Right atrium auricular region (tissue), 2 donors: ENCODE results near the gene HELB. TPM values are rescaled to one million over a fixed set of nuclear protein-coding genes. Genes with fewer than 3 reads are reported as not detected.

ENCODE experiments used
- DNase-seq: peaks from one replicate; pipeline ENCODE4 v3.0.0-alpha.2; 2019; ENCODE audit warnings: low spot score
- H3K27ac ChIP-seq, 2 donors: fragments of 200-600 bp; sonication (generic); 1 replicate in 1 of 2; 2 replicates in 1 of 2; pipeline ENCODE4 v1.5.1; 2016 to 2019
- H3K27me3 ChIP-seq, 2 donors: fragments of 200-600 bp; sonication (generic); one replicate each; pipeline versions ENCODE4 v1.5.1 to v1.6.0; 2017 to 2019
- H3K36me3 ChIP-seq: fragments of 200-600 bp; sonication (generic); one replicate; pipeline ENCODE4 v1.5.1; 2016
- H3K4me1 ChIP-seq, 2 donors: fragments of 200-600 bp; sonication (generic); one replicate each; pipeline versions ENCODE4 v1.5.1 to v1.6.0; 2017 to 2019
- H3K4me3 ChIP-seq, 2 donors: fragments of 200-600 bp; sonication (generic); 1 replicate in 1 of 2; 2 replicates in 1 of 2; pipeline ENCODE4 v1.5.1; 2017 to 2019; ENCODE audit warnings: mild to moderate bottlenecking in 1 of 2, moderate library complexity in 1 of 2
- H3K9me3 ChIP-seq, 2 donors: fragments of 200-600 bp; sonication (generic); one replicate each; pipeline ENCODE4 v1.5.1; 2019
- total RNA-seq, 2 donors: library from RNA; depleted of rRNA; stranded (reverse); fragments of >200 nt; gene quantifications; one replicate each; pipeline ENCODE4 v1.1.0, GENCODE V29; 2016
- TF ChIP-seq, protein P1 (sequence below), 2 donors: fragments of 200-600 bp; sonication (generic); IDR thresholded peaks; one replicate each; pipeline ENCODE4 v1.5.1; 2019; ENCODE audit warnings: antibody characterized with exemption in 2 of 2

Gene HELB
- total RNA-seq, 2 donors from 2014 or later = 0.86 to 0.93 TPM

GRCh38 chr12:66380769-66381535 lies 78.7 kb downstream of the HELB start:
- Histone ChIP-seq H3K9me3 (no peaks in the 10 kb centered on the region), H3K4me1 (no peaks in the 10 kb centered on the region), H3K27me3 (no peaks in the 10 kb centered on the region), H3K27ac (no peak overlapping the region), H3K36me3 (no peaks in the 10 kb centered on the region), H3K4me3 (no peak overlapping the region)
- DNase-seq = no peak
- TF ChIP-seq, protein P1, sequence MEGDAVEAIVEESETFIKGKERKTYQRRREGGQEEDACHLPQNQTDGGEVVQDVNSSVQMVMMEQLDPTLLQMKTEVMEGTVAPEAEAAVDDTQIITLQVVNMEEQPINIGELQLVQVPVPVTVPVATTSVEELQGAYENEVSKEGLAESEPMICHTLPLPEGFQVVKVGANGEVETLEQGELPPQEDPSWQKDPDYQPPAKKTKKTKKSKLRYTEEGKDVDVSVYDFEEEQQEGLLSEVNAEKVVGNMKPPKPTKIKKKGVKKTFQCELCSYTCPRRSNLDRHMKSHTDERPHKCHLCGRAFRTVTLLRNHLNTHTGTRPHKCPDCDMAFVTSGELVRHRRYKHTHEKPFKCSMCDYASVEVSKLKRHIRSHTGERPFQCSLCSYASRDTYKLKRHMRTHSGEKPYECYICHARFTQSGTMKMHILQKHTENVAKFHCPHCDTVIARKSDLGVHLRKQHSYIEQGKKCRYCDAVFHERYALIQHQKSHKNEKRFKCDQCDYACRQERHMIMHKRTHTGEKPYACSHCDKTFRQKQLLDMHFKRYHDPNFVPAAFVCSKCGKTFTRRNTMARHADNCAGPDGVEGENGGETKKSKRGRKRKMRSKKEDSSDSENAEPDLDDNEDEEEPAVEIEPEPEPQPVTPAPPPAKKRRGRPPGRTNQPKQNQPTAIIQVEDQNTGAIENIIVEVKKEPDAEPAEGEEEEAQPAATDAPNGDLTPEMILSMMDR (IDR thresholded peaks at IDR 0.05) = no peak

GRCh38 chr12:66387117-66387516 lies 84.8 kb downstream of the HELB start:
- Histone ChIP-seq H3K4me1 (no peaks in the 10 kb centered on the region), H3K27ac (no peak overlapping the region), H3K9me3 (no peaks in the 10 kb centered on the region), H3K27me3 (no peaks in the 10 kb centered on the region), H3K36me3 (no peaks in the 10 kb centered on the region), H3K4me3 (no peak overlapping the region)
- no peak for DNase-seq
- TF ChIP-seq, protein P1 (IDR thresholded peaks at IDR 0.05) = no peak

Other genes starting within 250 kb of the HELB start
- 10 to 100 TPM in 1 of 2 donors, 1 to 10 TPM in 1; 7.0 to 10.1 TPM for gene LLPH, start 171.7 kb upstream of the HELB start, total RNA-seq
- gene TMBIM4, start 132.5 kb upstream of the HELB start, total RNA-seq = 100 to 1,000 TPM; 107 to 139 TPM
- 10 to 100 TPM; 12.3 to 15.8 TPM for gene IRAK3, start 113.3 kb upstream of the HELB start, total RNA-seq